ENCODE results near the gene KPNA6. TPM values are rescaled to one million over a fixed set of nuclear protein-coding genes. Genes with fewer than 3 reads are reported as not detected.

The KPNA6 gene
- total and polyA plus RNA-seq, 9 of the 15 experiments (the other 6 are each of a cell fraction or from before 2014, with no cell fraction given) = 20.1 to 54.6 (median 32.2) TPM

DNA sequence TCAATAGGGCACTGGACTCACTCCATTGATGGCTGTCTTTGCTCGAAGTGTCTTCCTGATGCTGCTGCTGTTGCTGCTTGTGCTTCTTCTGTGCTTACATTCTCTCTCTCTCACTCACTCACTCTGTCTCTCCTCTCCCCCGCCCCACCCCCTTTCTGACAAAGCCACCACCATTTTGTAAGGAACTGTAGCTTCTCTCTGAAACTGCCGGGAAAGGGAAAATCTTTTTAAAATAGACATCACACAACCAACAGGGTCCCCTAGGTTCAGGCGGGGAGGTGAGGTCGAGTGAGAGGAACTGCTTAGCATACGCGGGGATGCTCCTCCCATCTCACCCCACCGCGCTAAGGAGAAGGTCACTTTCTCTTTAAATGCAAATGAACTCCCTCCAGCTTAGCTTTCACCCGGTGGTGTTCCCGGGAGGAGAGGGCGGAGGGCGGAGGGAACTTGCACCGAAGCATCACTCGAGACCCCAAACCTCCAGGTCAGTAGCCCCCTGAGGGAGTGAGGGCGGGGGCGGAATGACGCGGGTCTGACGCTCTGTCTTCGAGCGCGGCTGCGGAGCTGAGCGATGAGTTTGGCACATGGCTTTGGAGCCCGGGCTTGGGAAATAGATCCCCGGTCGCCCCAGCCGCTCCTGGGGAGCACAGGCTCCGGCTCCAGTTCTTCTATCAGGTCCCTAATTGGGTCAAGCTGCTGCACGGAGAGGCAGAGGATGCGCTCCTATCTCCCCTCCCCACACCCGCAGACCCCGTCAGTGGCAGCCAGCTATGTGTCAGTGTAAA, 92.6 kb downstream of the KPNA6 start, which contains the start of gene CCDC28B (continued):
- TF ChIP-seq, protein P1, sequence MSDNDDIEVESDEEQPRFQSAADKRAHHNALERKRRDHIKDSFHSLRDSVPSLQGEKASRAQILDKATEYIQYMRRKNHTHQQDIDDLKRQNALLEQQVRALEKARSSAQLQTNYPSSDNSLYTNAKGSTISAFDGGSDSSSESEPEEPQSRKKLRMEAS (CRISPR knock-in tag; IDR thresholded peaks at IDR 0.05) = peak; percentile 94
- TF ChIP-seq ZNF263 (CRISPR knock-in tag; IDR thresholded peaks at IDR 0.05; ENCODE audit: borderline replicate concordance) (0 out of 2 replicates have a peak, but pooled peaks have one; percentile 34), ETV5 (CRISPR knock-in tag; IDR thresholded peaks at IDR 0.05; ENCODE audit: low read depth) (no peak; the same call in 1 of the 2 replicates), SMAD4 (CRISPR knock-in tag; conservative IDR thresholded peaks at IDR 0.05) (0 out of 2 replicates have a peak, but pooled peaks have one; percentile 47), RFX1 (IDR thresholded peaks at IDR 0.05) (no peak)

DNA sequence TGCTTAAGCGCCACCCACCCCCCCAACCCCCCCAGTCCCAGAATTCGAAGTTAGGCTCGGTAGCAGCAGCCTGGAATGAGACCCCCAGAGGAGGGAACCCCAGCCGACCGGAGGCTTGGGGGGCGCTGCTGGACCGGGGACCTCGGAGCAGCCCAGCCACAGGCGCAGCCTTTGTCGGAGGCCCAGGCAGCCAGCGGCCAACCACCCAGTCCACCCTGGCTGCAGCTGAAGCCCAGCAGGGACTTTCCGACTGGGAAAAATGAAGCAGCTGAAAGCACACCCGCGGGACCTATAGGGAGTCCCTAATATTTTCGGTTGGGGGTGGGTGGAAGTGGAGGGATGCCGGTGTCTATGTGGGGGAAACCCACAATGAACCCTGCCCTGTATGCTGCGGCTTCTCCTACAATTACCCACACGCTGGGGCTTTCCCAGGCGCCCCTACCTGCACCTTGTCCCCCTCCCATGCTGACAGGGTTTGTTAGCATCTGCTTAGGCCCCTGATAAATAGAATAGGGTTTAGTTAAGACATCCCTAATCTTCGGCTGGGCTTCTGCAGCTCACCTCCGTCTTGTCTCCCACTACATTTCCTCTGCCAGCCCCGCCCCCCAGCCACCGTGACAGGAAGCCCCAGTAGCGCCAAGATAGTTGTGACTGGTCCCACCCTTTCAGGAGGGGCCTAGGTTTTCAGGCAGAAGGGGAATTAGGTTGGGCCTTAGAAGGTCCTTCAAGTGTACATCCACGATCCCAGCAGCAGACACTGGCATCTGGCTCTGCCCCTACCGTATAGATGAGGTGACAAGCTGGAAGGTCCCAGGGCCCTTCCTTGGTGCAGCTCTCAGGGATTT, 93.4 kb downstream of the KPNA6 start:
- H4K20me1 ChIP-seq (replicated peaks; ENCODE audit: control insufficient read depth, insufficient read depth, low read length) = no peaks in the 10 kb centered on the region; the same call in none of the 2 replicates
- TF ChIP-seq, protein P2, sequence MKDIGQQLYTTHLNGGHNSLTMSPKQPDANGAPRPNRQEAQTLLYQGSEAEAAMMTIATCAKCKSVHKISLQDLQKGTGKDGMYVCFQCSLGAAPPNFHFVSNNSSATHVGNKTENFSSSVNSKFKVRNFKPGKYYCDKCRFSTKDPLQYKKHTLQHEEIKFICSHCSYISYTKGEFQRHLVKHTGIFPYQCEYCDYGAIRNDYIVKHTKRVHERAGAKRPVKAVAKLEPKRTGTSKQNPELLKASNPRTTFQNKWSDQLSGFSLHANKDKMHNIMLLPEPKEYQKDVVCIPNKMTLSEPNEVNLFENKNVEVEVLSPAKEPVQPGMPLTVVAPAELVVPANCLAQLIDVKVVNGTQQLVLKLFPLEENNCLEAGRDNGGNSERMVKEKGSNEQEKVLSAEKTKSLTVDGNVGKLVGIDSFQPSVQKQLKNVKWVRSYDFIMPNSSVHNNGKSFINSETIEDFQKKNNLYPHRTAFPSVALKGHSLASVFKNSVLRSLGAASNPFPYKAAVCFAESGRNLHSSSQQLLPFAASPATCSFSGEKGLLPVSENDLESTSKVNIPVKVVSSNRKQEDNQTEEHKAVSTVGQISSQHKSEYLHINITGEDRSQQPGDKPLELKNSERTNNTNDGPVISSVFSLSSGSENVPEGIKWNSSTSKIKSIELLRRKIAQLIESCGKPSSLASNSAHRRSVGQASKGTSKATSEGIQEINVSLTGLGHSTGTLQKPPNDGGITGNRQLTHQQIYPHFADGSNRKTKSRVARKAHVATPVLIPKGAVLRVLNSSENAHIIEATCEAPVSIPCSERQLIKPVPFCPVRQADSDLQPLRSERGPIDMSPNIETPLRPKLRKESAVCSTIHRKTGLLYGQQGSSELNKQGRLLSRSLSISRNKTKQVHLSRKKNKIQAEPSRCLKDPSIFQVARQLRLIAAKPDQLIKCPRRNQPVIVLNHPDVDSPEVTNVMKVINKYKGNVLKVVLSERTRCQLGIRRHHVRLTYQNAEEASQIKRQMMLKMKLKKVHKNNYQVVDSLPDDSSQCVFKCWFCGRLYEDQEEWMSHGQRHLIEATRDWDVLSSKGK (CRISPR knock-in tag; IDR thresholded peaks at IDR 0.05) = no peak
- TF ChIP-seq, protein P3, sequence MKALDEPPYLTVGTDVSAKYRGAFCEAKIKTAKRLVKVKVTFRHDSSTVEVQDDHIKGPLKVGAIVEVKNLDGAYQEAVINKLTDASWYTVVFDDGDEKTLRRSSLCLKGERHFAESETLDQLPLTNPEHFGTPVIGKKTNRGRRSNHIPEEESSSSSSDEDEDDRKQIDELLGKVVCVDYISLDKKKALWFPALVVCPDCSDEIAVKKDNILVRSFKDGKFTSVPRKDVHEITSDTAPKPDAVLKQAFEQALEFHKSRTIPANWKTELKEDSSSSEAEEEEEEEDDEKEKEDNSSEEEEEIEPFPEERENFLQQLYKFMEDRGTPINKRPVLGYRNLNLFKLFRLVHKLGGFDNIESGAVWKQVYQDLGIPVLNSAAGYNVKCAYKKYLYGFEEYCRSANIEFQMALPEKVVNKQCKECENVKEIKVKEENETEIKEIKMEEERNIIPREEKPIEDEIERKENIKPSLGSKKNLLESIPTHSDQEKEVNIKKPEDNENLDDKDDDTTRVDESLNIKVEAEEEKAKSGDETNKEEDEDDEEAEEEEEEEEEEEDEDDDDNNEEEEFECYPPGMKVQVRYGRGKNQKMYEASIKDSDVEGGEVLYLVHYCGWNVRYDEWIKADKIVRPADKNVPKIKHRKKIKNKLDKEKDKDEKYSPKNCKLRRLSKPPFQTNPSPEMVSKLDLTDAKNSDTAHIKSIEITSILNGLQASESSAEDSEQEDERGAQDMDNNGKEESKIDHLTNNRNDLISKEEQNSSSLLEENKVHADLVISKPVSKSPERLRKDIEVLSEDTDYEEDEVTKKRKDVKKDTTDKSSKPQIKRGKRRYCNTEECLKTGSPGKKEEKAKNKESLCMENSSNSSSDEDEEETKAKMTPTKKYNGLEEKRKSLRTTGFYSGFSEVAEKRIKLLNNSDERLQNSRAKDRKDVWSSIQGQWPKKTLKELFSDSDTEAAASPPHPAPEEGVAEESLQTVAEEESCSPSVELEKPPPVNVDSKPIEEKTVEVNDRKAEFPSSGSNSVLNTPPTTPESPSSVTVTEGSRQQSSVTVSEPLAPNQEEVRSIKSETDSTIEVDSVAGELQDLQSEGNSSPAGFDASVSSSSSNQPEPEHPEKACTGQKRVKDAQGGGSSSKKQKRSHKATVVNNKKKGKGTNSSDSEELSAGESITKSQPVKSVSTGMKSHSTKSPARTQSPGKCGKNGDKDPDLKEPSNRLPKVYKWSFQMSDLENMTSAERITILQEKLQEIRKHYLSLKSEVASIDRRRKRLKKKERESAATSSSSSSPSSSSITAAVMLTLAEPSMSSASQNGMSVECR (CRISPR knock-in tag; IDR thresholded peaks at IDR 0.05) = no peak
- no peak for TF ChIP-seq NCOA2 (IDR thresholded peaks at IDR 0.05; ENCODE audit: partially characterized antibody in 2 of 2)
- no peak for TF ChIP-seq ELF1 (tag; IDR thresholded peaks at IDR 0.05)

More for the DNA sequence above, 93.4 kb downstream of the KPNA6 start:
- ATAC-seq (peak; percentile 68), FAIRE-seq (peak; percentile 91), DNase-seq (ENCODE audit: extremely low read depth in 1 of 4, low spot score in 3 of 4) (peak; percentile 79 to 93 (median 84))
- Histone ChIP-seq H3K4me3 (peak overlapping the region; percentile 49), H3K4me2 (ENCODE audit: insufficient read depth, low read length) (peak overlapping the region; percentile 90), H3K9me1 (ENCODE audit: control insufficient read depth, insufficient read depth, low read length) (peaks cover 3% of the 10 kb centered on the region), H3K36me3 (ENCODE audit: control insufficient read depth, insufficient read depth, low read length) (peaks cover 24% of the 10 kb centered on the region), H3K4me1 (replicated peaks in 1 of 2; ENCODE audit: control insufficient read depth in 2 of 2, insufficient read depth in 2 of 2, low read length in 2 of 2) (peaks cover 22 to 54% of the 10 kb centered on the region in 2 experiments), H3K9ac (ENCODE audit: insufficient read depth in 1 of 2, low read depth in 2 of 2, low read length in 2 of 2) (peak overlapping the region; percentile 69 to 89), H3K9me3 (replicated peaks; ENCODE audit: control insufficient read depth, insufficient read depth, low read depth, low read length) (no peaks in the 10 kb centered on the region), H3K27ac (ENCODE audit: extremely low read depth, low read depth, low read length) (peak overlapping the region; percentile 75), H2AFZ (ENCODE audit: low read depth, low read length) (peak overlapping the region; percentile 97), H3K27me3 (ENCODE audit: control insufficient read depth in 2 of 2, insufficient read depth in 2 of 2, low read length in 2 of 2) (no peaks in the 10 kb centered on the region), H3K79me2 (ENCODE audit: control insufficient read depth, insufficient read depth, low read length) (peaks cover 20% of the 10 kb centered on the region)
- CTCF ChIA-PET (ENCODE audit: low intra/inter-chr PET ratio) = no interaction called here
- TSS peak; percentile 55 for BruUV-seq (replicated peaks)
- in situ Hi-C loops (cut with MboI) (no loop called here), intact Hi-C loops (cut with micrococcal nuclease) (no loop called here)
- POLR2A ChIA-PET = interaction anchor here (0.6 to 10.8 kb wide), 20 partner anchors 9 to 458 kb away, joined by 3 to 201 read pairs (median 4); partner anchors contain the start of genes DCDC2B, KPNA6, MARCKSL1 and TMEM39B
- WGBS (ENCODE audit: insufficient coverage, low coverage, missing lambda C conversion rate) = 2% methylated on average over 26 of the region's 26 CpGs
